Ovary (tissue), 3 donors: ENCODE results near the gene AQP10.
"Not testable (repeated sequence)": the region's sequence is repeated elsewhere in the genome, so short reads cannot be mapped to it uniquely, and the experiment has no call there.

ENCODE experiments used
- EP300 ChIP-seq: sonication (generic); formaldehyde crosslinking; IDR thresholded peaks from one replicate; pipeline ENCODE4 v1.6.1; 2017; ENCODE audit warnings: antibody characterized with exemption
- POLR2A ChIP-seq: fragments of 450-650 bp; IDR thresholded peaks from one replicate; pipeline ENCODE4 v1.6.1; 2017; ENCODE audit warnings: antibody characterized with exemption, mild to moderate bottlenecking, moderate library complexity
- TF ChIP-seq, protein P1 (sequence below), 3 donors: fragments of 450-650 bp in 2 of 3; fragments of 200-600 bp in 1 of 3; IDR thresholded peaks; one replicate each; pipeline versions ENCODE4 v1.5.1 to v1.8.0; 2016 to 2022; ENCODE audit warnings: antibody characterized with exemption in 3 of 3, mild to moderate bottlenecking in 1 of 3
- donor health status: DM: no; HTN: no; CAD: no.

GRCh38 chr1:154341366-154341765 lies 20.5 kb downstream of the AQP10 start:
- TF ChIP-seq, protein P1, sequence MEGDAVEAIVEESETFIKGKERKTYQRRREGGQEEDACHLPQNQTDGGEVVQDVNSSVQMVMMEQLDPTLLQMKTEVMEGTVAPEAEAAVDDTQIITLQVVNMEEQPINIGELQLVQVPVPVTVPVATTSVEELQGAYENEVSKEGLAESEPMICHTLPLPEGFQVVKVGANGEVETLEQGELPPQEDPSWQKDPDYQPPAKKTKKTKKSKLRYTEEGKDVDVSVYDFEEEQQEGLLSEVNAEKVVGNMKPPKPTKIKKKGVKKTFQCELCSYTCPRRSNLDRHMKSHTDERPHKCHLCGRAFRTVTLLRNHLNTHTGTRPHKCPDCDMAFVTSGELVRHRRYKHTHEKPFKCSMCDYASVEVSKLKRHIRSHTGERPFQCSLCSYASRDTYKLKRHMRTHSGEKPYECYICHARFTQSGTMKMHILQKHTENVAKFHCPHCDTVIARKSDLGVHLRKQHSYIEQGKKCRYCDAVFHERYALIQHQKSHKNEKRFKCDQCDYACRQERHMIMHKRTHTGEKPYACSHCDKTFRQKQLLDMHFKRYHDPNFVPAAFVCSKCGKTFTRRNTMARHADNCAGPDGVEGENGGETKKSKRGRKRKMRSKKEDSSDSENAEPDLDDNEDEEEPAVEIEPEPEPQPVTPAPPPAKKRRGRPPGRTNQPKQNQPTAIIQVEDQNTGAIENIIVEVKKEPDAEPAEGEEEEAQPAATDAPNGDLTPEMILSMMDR (IDR thresholded peaks at IDR 0.05): not testable (repeated sequence)
- not testable (repeated sequence) for TF ChIP-seq POLR2A, EP300
